Muscle layer of colon (tissue), 2 donors: Measurements from ENCODE around the gene ADARB1.
"Not testable (repeated sequence)": the region's sequence is repeated elsewhere in the genome, so short reads cannot be mapped to it uniquely, and the experiment has no call there.

Experiments
- H3K27ac ChIP-seq: one replicate; pipeline ENCODE4 v1.7.0; 2013; ENCODE audit warnings: low read depth, mild to moderate bottlenecking, low read length, moderate library complexity
- H3K27me3 ChIP-seq, 2 donors: one replicate each; pipeline ENCODE4 v1.7.0; 2013; ENCODE audit warnings: low read length in 2 of 2, mild to moderate bottlenecking in 2 of 2; ENCODE audit not compliant: insufficient read depth in 2 of 2, control insufficient read depth in 1 of 2
- H3K36me3 ChIP-seq: one replicate; pipeline ENCODE4 v1.7.0; 2013; ENCODE audit warnings: mild to moderate bottlenecking, low read length; ENCODE audit not compliant: insufficient read depth
- H3K4me1 ChIP-seq: one replicate; pipeline ENCODE4 v1.7.0; 2013; ENCODE audit warnings: mild to moderate bottlenecking, low read length; ENCODE audit not compliant: insufficient read depth
- H3K4me3 ChIP-seq, 2 donors: one replicate each; pipeline ENCODE4 v1.7.0; 2013; ENCODE audit warnings: low read length in 2 of 2, low read depth in 1 of 2, mild to moderate bottlenecking in 1 of 2, moderate library complexity in 1 of 2
- H3K9ac ChIP-seq: one replicate; pipeline ENCODE4 v1.7.0; 2013; ENCODE audit warnings: low read length
- H3K9me3 ChIP-seq: one replicate; pipeline ENCODE4 v1.7.0; 2013; ENCODE audit warnings: mild to moderate bottlenecking, low read length
- donor health status: abdominal sarcoma.
- donor health status: Adenocarcinoma of cecum.

The ADARB1 gene

GRCh38 chr21:45145846-45146245 lies 71.5 kb downstream of the ADARB1 start:
- not testable (repeated sequence) for H3K27ac ChIP-seq, H3K4me3 ChIP-seq, H3K27me3 ChIP-seq, H3K9ac ChIP-seq, H3K9me3 ChIP-seq
- peaks cover 13% of the 10 kb centered on the region for H3K36me3 ChIP-seq
- H3K4me1 ChIP-seq = peaks cover 11% of the 10 kb centered on the region

- no peaks in the 10 kb centered on the region for H3K9me3 ChIP-seq
- peaks cover 15% of the 10 kb centered on the region for H3K4me1 ChIP-seq
- no peak overlapping the region for H3K27ac ChIP-seq
- peaks cover 13% of the 10 kb centered on the region for H3K36me3 ChIP-seq
- no peaks in the 10 kb centered on the region for H3K27me3 ChIP-seq
- no peak overlapping the region for H3K9ac ChIP-seq
- no peak overlapping the region for H3K4me3 ChIP-seq
Measured at GRCh38 chr21:45146306-45146705, 71.9 kb downstream of the ADARB1 start.

GRCh38 chr21:45146801-45147200 lies 72.4 kb downstream of the ADARB1 start:
- Histone ChIP-seq H3K27me3 (no peaks in the 10 kb centered on the region), H3K9me3 (no peaks in the 10 kb centered on the region), H3K4me1 (peaks cover 20% of the 10 kb centered on the region), H3K36me3 (peaks cover 13% of the 10 kb centered on the region), H3K27ac (no peak overlapping the region), H3K4me3 (no peak overlapping the region), H3K9ac (no peak overlapping the region)

GRCh38 chr21:45147473-45148315 lies 73.3 kb downstream of the ADARB1 start:
- H3K9ac ChIP-seq = no peak overlapping the region
- H3K27ac ChIP-seq = no peak overlapping the region
- H3K36me3 ChIP-seq = peaks cover 13% of the 10 kb centered on the region
- no peaks in the 10 kb centered on the region for H3K9me3 ChIP-seq
- H3K4me3 ChIP-seq = no peak overlapping the region
- H3K27me3 ChIP-seq = no peaks in the 10 kb centered on the region
- peaks cover 21% of the 10 kb centered on the region for H3K4me1 ChIP-seq

- Histone ChIP-seq H3K9me3 (no peaks in the 10 kb centered on the region), H3K27me3 (no peaks in the 10 kb centered on the region), H3K4me1 (peaks cover 26% of the 10 kb centered on the region), H3K4me3 (no peak overlapping the region), H3K9ac (no peak overlapping the region), H3K27ac (no peak overlapping the region), H3K36me3 (peaks cover 13% of the 10 kb centered on the region)
Measured at GRCh38 chr21:45148316-45148990, 74.1 kb downstream of the ADARB1 start.

- peaks cover 13% of the 10 kb centered on the region for H3K36me3 ChIP-seq
- no peaks in the 10 kb centered on the region for H3K9me3 ChIP-seq
- no peak overlapping the region for H3K4me3 ChIP-seq
- peaks cover 32% of the 10 kb centered on the region for H3K4me1 ChIP-seq
- H3K27me3 ChIP-seq = no peaks in the 10 kb centered on the region
- H3K9ac ChIP-seq = no peak overlapping the region
- no peak overlapping the region for H3K27ac ChIP-seq
Measured at GRCh38 chr21:45149021-45149420, 74.6 kb downstream of the ADARB1 start.

GRCh38 chr21:45150638-45151131 lies 76.3 kb downstream of the ADARB1 start:
- peaks cover 44% of the 10 kb centered on the region for H3K4me1 ChIP-seq

GRCh38 chr21:45151445-45152160 lies 77.2 kb downstream of the ADARB1 start:
- peaks cover 13% of the 10 kb centered on the region for H3K36me3 ChIP-seq
- H3K27me3 ChIP-seq = no peaks in the 10 kb centered on the region
- H3K9ac ChIP-seq = no peak overlapping the region
- H3K4me1 ChIP-seq = peaks cover 44% of the 10 kb centered on the region
- H3K9me3 ChIP-seq = no peaks in the 10 kb centered on the region
- no peak overlapping the region for H3K4me3 ChIP-seq
- peak overlapping the region; percentile 28 for H3K27ac ChIP-seq

More at GRCh38 chr21:45150638-45151131, 76.3 kb downstream of the ADARB1 start:
- Histone ChIP-seq H3K9ac (no peak overlapping the region), H3K27ac (no peak overlapping the region), H3K36me3 (peaks cover 13% of the 10 kb centered on the region), H3K4me3 (no peak overlapping the region), H3K9me3 (no peaks in the 10 kb centered on the region), H3K27me3 (no peaks in the 10 kb centered on the region)

GRCh38 chr21:45152265-45152746 lies 77.9 kb downstream of the ADARB1 start:
- Histone ChIP-seq H3K9ac (no peak overlapping the region), H3K27ac (no peak overlapping the region), H3K36me3 (peaks cover 13% of the 10 kb centered on the region), H3K4me3 (no peak overlapping the region), H3K4me1 (peaks cover 44% of the 10 kb centered on the region), H3K9me3 (no peaks in the 10 kb centered on the region), H3K27me3 (no peaks in the 10 kb centered on the region)

GRCh38 chr21:45153358-45154318 lies 79.3 kb downstream of the ADARB1 start:
- H3K27me3 ChIP-seq = no peaks in the 10 kb centered on the region
- peaks cover 44% of the 10 kb centered on the region for H3K4me1 ChIP-seq
- H3K9me3 ChIP-seq = no peaks in the 10 kb centered on the region
- H3K27ac ChIP-seq = no peak overlapping the region
- H3K9ac ChIP-seq = no peak overlapping the region
- H3K4me3 ChIP-seq = no peak overlapping the region
- peaks cover 4% of the 10 kb centered on the region for H3K36me3 ChIP-seq
